GM18870 (cell line): ENCODE data around the gene TMEM179B.
A peak's percentile ranks its signal among the peaks of the same experiment; 100 is the strongest.
"Not testable (repeated sequence)": the region's sequence is repeated elsewhere in the genome, so short reads cannot be mapped to it uniquely, and the experiment has no call there.

ENCODE experiments used
- ATAC-seq: cut with Tn5 transposase; IDR thresholded peaks from one replicate; pipeline ENCODE4 v1.9.1; 2021; ENCODE audit warnings: moderate library complexity; ENCODE audit not compliant: unreplicated experiment

The TMEM179B gene

GRCh38 chr11:62788991-62789390 lies 1.8 kb downstream of the TMEM179B start:
- ATAC-seq, result no peak

GRCh38 chr11:62789576-62789975 lies 2.4 kb downstream of the TMEM179B start:
- ATAC-seq, result no peak

DNA sequence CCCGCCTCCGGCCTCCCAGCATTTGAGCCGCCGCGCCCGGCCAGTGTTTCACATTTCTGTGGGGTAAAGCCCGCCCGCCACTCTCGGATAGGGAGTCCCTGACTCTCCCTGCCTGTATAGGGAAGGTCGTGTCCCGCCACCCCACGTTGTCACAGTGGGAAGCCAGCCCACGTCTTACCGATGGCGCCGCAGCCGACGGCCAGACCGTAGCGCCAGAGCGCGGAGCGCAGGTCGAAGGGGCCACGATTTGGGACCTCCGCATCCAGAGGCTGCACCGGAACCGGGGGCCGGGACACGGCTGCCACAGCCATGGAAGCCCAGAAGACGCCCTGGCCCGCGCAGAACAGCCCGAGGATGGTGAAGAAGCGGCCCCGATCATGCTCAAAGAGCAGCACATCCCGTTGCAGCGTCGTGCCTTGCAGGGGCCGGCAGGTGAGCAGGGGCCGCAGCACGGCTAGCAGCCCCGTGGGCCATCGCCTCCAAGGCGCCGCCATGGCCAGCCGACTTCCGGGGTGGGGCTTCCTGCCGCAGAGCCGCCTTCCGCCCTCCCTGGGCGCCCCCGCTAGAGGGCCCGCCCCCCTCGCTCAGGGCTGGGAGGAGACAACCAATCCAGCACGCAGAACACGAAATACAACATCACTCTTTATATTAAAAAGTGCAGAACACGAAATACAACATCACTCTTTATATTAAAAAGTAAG lies 4.4 kb downstream of the TMEM179B start, which contains the start of gene TMEM223:
TSS of gene TMEM223 (minus strand) at position 506 of the 701 bp plus-strand sequence. CDS start at position 494, 12 bp downstream.
- peak; percentile 35 for ATAC-seq

- ATAC-seq, result no peak
Measured at GRCh38 chr11:62792202-62792575, 5.0 kb downstream of the TMEM179B start.

GRCh38 chr11:62794201-62794775 lies 7.1 kb downstream of the TMEM179B start:
- ATAC-seq, result no peak

GRCh38 chr11:62796281-62796680 lies 9.1 kb downstream of the TMEM179B start:
- ATAC-seq, result no peak

DNA sequence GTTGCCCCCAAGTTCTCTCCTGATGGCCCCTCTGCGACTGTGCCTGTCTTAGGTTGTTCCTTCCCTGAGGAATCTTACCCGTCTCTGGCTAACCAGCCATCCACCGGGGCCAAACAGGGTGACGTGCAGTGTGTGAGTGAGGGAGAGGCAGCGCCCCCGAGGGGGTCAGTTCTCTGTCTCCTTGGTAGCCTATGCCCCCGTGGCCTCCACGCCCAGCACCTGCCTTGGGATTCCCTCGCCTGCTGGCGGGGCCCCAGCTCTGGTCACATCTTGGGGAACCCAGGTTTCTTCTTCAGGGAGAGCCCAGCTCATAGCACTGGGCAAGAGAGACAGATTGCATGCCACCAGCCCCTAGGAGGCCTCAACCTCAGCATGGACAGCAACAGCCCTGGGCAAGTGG lies 12.3 kb downstream of the TMEM179B start:
- no peak for ATAC-seq

- ATAC-seq, result no peak
Measured at GRCh38 chr11:62801071-62801470, 13.9 kb downstream of the TMEM179B start.

DNA sequence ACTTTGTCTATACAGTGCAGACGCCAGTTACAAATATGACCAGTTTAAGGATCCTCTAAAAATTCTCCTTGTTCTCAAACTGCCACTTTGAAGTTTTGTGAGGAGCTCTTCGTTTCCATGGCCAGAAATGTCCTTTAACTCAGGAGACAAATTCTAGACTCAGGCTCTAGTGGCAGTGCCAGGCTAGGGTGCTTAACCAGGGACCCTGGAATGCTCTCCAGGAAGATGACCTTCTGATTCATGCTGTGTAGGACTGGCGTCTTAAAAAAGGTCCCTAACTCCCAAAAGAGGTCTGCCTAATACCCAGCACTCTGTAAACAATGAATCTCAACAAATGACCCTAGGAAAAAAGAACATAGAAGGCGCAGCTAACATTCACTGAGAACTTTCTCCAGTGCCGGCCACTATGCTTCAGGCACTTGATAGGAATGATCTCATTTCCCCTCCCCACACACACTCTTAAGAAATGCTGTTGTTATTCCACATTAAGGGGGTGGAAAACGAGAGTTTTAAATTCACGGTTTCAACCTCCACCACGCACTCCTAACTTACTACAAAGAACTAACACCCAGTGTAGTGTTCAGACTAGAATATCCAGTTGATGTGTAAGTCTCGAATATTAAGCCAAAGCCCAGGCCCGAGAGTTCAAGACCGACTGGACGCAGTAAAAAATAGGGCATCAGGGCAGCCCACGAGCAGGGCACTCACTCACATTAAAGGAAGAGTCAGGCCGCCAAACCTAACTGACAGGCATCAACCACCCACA lies 17.3 kb downstream of the TMEM179B start:
- peak; percentile 1 for ATAC-seq

- ATAC-seq, result peak; percentile 67
Measured at GRCh38 chr11:62805076-62805892, 18.1 kb downstream of the TMEM179B start, which contains the start of gene NXF1. NXF1 (minus strand) TSS chr11:62805440; CDS start chr11:62805356, 84 bp downstream.

GRCh38 chr11:62805961-62806441 lies 18.8 kb downstream of the TMEM179B start:
- no peak for ATAC-seq

DNA sequence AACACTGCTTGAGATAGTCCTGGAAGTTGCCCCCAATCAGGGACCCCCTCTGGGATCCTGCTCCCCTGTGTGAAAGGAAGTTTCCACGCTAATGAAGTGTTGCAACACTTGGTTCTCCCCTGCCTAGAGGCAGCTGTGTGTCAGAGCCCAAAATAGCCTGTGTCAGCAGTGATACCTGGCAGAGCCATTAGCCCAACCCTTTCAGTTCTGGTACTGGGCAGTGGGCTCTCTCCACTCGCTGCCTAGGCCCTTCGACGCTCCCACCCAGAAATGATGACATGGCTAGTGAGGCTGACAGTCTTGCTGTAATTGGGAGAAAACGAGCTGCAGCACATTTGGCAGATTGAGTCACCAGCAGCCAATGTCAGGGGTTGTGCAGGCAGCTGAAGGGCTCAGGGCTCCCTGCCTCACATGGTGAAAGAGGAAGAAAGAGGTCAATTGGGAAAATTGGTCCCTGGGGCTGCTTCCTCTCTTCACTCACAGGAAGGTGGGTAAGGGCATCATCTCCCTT lies 19.5 kb downstream of the TMEM179B start:
- no peak for ATAC-seq

- ATAC-seq, result no peak
Measured at GRCh38 chr11:62810748-62811147, 23.5 kb downstream of the TMEM179B start.

GRCh38 chr11:62811659-62812058 lies 24.5 kb downstream of the TMEM179B start:
- ATAC-seq, result no peak

DNA sequence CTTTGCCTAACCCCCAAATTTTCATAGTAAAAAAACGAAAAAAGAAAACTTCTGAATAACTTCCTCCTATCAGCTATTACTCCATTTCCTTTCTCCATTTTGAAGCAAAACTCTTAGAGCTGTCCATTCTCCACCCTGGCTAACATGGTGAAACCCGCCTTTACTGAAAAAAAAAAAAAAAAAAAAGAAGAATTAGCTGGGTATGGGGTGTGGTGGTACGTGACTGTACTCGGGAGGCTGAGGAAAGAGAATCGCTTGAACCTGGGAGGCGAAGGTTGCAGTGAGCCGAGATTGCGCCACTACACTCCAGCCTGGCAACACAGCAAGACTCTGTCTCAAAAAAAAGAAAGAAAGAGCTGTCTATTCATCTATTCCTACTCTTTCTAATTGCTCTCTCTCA lies 29.4 kb downstream of the TMEM179B start:
- ATAC-seq, result no peak

GRCh38 chr11:62817129-62817528 lies 29.9 kb downstream of the TMEM179B start:
- no peak for ATAC-seq

- ATAC-seq, result no peak
Measured at GRCh38 chr11:62823677-62824076, 36.5 kb downstream of the TMEM179B start.

DNA sequence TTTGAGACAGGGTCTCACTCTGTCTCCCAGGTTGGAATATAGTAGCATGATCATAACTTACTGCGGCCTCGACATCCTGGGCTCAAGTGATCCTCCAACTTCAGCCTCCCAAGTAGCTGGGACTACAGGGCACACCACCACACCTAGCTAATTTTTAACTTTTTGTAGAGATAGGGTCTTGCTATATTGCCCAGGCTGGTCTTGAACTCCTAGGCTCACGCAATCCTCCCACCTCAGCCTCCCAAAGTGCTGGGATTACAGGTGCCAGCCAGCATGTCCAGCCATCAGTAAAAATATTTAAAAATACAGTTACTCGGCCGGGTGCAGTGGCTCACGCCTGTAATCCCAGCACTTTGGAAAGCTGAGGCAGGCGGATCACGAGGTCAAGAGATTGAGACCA lies 40.9 kb downstream of the TMEM179B start:
- not testable (repeated sequence) for ATAC-seq

GRCh38 chr11:62830904-62831519 lies 43.8 kb downstream of the TMEM179B start:
- no peak for ATAC-seq
